Activated T-cell treated with anti-CD3 and anti-CD28 coated beads, Interleukin-2, amount 50 U/mL, for 72 hours (primary cell): ENCODE measurements around the gene NDC1. TPM values are rescaled to one million over a fixed set of nuclear protein-coding genes. Genes with fewer than 3 reads are reported as not detected.
"Not testable (repeated sequence)": the region's sequence is repeated elsewhere in the genome, so short reads cannot be mapped to it uniquely, and the experiment has no call there.

Source experiments
- ATAC-seq, 2 donors: fragments of 150-1000 bp; cut with Tn5 transposase; replicated peaks in 1 of 2; 2 replicates each; pipeline ENCODE4 v1.10.0; 2021; ENCODE audit warnings: moderate library complexity in 2 of 2, mild to moderate bottlenecking in 1 of 2
- DNase-seq, 2 donors: peaks; one replicate each; pipeline ENCODE4 v3.0.0; 2021 to 2022; ENCODE audit warnings: mixed read lengths in 1 of 2
- H3K27ac Mint-ChIP-seq: one replicate; pipeline ENCODE4 v1.8.0; 2022; ENCODE audit warnings: mild to moderate bottlenecking, moderate library complexity, mixed read lengths
- H3K27me3 Mint-ChIP-seq: one replicate; pipeline ENCODE4 v1.8.0; 2022; ENCODE audit warnings: low read depth, mixed read lengths
- H3K36me3 Mint-ChIP-seq, 2 donors: one replicate each; pipeline ENCODE4 v1.8.0; 2022; ENCODE audit warnings: mixed read lengths in 2 of 2, mild to moderate bottlenecking in 1 of 2; ENCODE audit not compliant: insufficient read depth in 2 of 2
- H3K4me1 Mint-ChIP-seq: one replicate; pipeline ENCODE4 v1.8.0; 2022; ENCODE audit warnings: low read depth, mixed read lengths
- H3K4me3 Mint-ChIP-seq, 2 donors: one replicate each; pipeline ENCODE4 v1.8.0; 2022; ENCODE audit warnings: mild to moderate bottlenecking in 2 of 2, mixed read lengths in 2 of 2, moderate library complexity in 2 of 2
- H3K9me3 Mint-ChIP-seq, 2 donors: one replicate each; pipeline ENCODE4 v1.8.0; 2022; ENCODE audit warnings: mixed read lengths in 2 of 2
- total RNA-seq, 2 donors: library from RNA; stranded (reverse); gene quantifications; one replicate each; pipeline ENCODE4 v1.2.3, GENCODE V29; 2022

Gene NDC1
- total RNA-seq, 2 donors from 2014 or later = 17.1 to 22.8 TPM

DNA sequence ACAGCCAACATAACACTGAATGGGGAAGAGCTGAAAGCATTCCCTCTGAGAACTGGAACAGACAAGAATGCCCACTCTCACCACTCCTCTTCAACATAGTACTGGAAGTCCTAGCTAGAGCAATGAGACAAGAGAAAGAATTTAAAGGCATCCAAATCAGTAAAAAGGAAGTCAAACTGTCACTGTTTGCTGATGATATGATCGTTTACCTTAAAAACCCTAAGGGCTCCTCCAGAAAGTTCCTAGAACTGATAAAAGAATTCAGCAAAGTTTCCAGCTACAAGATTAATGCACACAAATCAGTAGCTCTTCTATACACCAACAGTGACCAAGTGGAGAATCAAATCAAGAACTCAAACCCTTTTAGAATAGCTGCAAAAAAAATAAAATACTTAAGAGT, 22.6 kb downstream of the NDC1 start:
- H3K36me3 Mint-ChIP-seq = peaks cover 16 to 50% of the 10 kb centered on the region in 2 donors
- DNase-seq, H3K27ac Mint-ChIP-seq: not testable (repeated sequence)

DNA sequence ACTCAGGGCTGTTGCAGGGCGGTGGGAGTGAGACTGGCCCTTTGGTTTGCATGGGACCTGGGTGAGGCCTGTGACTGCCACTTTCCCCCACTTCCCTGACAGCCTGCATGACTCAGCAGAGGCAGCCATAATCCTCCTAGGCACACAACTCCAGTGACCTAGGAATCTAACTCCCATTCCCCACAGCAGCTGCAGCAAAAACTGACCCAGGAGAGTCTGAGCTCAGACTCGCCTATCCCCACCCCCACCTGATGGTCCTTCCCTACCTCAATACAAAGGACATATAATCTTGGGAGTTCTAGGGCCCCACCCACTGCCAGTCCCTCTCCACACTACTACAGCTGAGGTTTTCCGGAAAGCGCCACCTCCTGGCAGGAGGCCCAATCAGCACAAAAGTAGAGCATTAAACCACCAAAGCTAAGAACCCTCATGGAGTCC, 26.7 kb downstream of the NDC1 start:
- Mint-ChIP-seq H3K27me3 (no peaks in the 10 kb centered on the region), H3K4me1 (peaks cover 13% of the 10 kb centered on the region), H3K27ac (no peak overlapping the region), H3K36me3 (peaks cover 11 to 32% of the 10 kb centered on the region in 2 donors), H3K4me3 (no peak overlapping the region), H3K9me3 (no peaks in the 10 kb centered on the region)
- ATAC-seq (no peak), DNase-seq (peak; percentile 8 to 22)

More for the DNA sequence above, 22.6 kb downstream of the NDC1 start:
- not testable (repeated sequence) for H3K9me3 Mint-ChIP-seq, H3K4me3 Mint-ChIP-seq, ATAC-seq, H3K27me3 Mint-ChIP-seq
- peaks cover 16% of the 10 kb centered on the region for H3K4me1 Mint-ChIP-seq

GRCh38 chr1:53810497-53810896, 27.6 kb downstream of the NDC1 start:
- Mint-ChIP-seq H3K27ac (peak overlapping the region; percentile 51), H3K36me3 (peaks cover 10 to 28% of the 10 kb centered on the region in 2 donors), H3K4me3 (no peak overlapping the region)

GRCh38 chr1:53810007-53810406, 28.1 kb downstream of the NDC1 start:
- H3K36me3 Mint-ChIP-seq = peaks cover 10 to 28% of the 10 kb centered on the region in 2 donors

More at GRCh38 chr1:53810497-53810896, 27.6 kb downstream of the NDC1 start:
- DNase-seq = no peak
- Mint-ChIP-seq H3K4me1 (peaks cover 13% of the 10 kb centered on the region), H3K27me3 (no peaks in the 10 kb centered on the region), H3K9me3 (no peaks in the 10 kb centered on the region)
- ATAC-seq = no peak

DNA sequence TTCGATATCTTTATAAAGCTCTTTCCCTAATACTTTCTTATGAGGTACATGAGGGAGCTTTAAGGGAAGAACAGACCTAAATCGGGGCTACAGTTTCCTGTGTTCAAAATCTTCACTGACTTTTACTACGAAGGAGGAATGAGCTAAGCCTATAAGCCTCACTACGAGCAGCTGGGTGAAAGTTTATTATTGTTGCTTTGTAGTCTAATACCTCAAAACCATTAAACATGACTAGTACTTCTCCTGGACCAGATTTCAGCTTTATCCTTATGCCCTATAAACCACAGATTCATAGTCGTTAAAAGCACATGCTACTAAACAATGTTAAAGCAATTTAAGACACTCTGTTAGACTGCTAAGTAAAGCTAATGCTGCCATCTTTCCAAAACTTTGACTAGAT, 30.2 kb downstream of the NDC1 start:
- no peaks in the 10 kb centered on the region for H3K9me3 Mint-ChIP-seq
- no peak overlapping the region for H3K27ac Mint-ChIP-seq
- no peak overlapping the region for H3K4me3 Mint-ChIP-seq
- H3K36me3 Mint-ChIP-seq = peaks cover 1 to 19% of the 10 kb centered on the region in 2 donors
- no peaks in the 10 kb centered on the region for H3K27me3 Mint-ChIP-seq
- ATAC-seq (no peak), DNase-seq (no peak)
- H3K4me1 Mint-ChIP-seq = peaks cover 7% of the 10 kb centered on the region

More at GRCh38 chr1:53810007-53810406, 28.1 kb downstream of the NDC1 start:
- peaks cover 13% of the 10 kb centered on the region for H3K4me1 Mint-ChIP-seq
- no peaks in the 10 kb centered on the region for H3K9me3 Mint-ChIP-seq
- ATAC-seq (no peak), DNase-seq (no peak)
- no peak overlapping the region for H3K4me3 Mint-ChIP-seq
- H3K27me3 Mint-ChIP-seq = no peaks in the 10 kb centered on the region
- H3K27ac Mint-ChIP-seq = peak overlapping the region; percentile 51

DNA sequence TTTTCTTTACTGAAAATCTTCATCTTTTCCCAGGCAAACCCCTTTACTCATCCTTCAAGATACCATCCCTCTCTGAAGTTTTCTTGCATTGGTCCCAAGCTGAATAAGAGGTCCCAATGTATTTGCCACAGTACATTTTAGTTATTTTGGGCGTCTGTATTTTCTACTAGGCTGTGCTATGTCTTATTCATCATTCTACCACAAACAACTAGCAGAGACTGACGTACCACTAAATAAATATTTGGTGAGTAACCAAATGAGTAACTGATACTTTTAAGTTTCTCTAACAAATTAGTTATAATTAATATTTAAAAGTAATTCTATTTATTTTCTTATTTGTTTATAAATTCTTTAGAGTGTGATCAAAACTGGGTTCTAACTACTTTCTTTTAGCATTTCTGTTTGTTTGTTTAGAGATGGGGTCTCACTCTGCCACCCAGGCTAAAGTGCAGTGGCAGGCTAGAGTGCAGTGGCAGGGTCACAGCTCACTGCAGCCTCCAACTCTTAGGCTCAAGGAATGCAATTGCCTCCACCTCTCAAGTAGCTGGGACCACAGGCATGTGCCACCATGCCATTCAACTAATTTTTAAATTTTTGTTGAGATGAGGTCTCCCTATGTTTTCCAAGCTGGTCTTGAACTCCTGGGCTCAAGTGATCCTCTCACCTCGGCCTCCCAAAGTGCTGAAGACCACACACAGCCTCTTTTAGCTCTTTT, 33.1 kb downstream of the NDC1 start:
- Mint-ChIP-seq H3K36me3 (peaks cover 1 to 13% of the 10 kb centered on the region in 2 donors), H3K9me3 (no peaks in the 10 kb centered on the region), H3K4me1 (no peaks in the 10 kb centered on the region), H3K27ac (no peak overlapping the region), H3K4me3 (no peak overlapping the region), H3K27me3 (no peaks in the 10 kb centered on the region)
- DNase-seq (no peak), ATAC-seq (no peak)

- H3K9me3 Mint-ChIP-seq = no peaks in the 10 kb centered on the region
- H3K4me3 Mint-ChIP-seq = no peak overlapping the region
- H3K27me3 Mint-ChIP-seq = no peaks in the 10 kb centered on the region
- peaks cover 1 to 14% of the 10 kb centered on the region in 2 donors for H3K36me3 Mint-ChIP-seq
- H3K27ac Mint-ChIP-seq = no peak overlapping the region
- H3K4me1 Mint-ChIP-seq = no peaks in the 10 kb centered on the region
- ATAC-seq (no peak), DNase-seq (no peak)
Measured at GRCh38 chr1:53804181-53804580, 33.9 kb downstream of the NDC1 start.

DNA sequence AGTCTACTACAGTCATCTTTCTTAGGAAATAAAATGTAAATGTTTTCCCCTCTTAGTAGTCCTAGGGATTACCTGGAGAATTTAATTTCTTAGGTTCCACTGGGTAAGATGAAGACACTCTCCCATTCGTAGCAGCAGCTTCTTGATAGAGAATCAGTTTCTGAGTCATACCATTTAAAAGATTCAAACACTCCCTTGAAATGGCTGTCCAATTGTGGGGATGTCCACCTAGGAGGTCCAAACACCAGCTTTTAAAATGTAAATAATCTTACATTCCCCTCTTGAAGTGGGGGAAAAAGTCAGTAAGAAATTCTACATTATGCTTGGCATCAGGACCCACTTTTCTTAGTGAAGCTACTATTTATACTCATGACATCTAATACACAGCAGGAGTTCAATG, 37.5 kb downstream of the NDC1 start:
- Mint-ChIP-seq H3K9me3 (no peaks in the 10 kb centered on the region), H3K27me3 (no peaks in the 10 kb centered on the region), H3K36me3 (peaks cover 7 to 27% of the 10 kb centered on the region in 2 donors), H3K27ac (no peak overlapping the region), H3K4me1 (no peaks in the 10 kb centered on the region), H3K4me3 (no peak overlapping the region)
- no peak for DNase-seq
- no peak for ATAC-seq

- H3K36me3 Mint-ChIP-seq = peaks cover 13 to 30% of the 10 kb centered on the region in 2 donors
Measured at GRCh38 chr1:53799141-53799540, 39.0 kb downstream of the NDC1 start.

GRCh38 chr1:53792806-53793205, 45.3 kb downstream of the NDC1 start:
- Mint-ChIP-seq H3K27me3 (no peaks in the 10 kb centered on the region), H3K9me3 (no peaks in the 10 kb centered on the region), H3K4me3 (no peak overlapping the region), H3K36me3 (peaks cover 15 to 36% of the 10 kb centered on the region in 2 donors), H3K27ac (no peak overlapping the region), H3K4me1 (no peaks in the 10 kb centered on the region)
- ATAC-seq (no peak), DNase-seq (no peak)

More at GRCh38 chr1:53799141-53799540, 39.0 kb downstream of the NDC1 start:
- no peaks in the 10 kb centered on the region for H3K27me3 Mint-ChIP-seq
- H3K4me1 Mint-ChIP-seq = no peaks in the 10 kb centered on the region
- no peaks in the 10 kb centered on the region for H3K9me3 Mint-ChIP-seq
- DNase-seq (no peak), ATAC-seq (no peak)
- no peak overlapping the region for H3K27ac Mint-ChIP-seq
- no peak overlapping the region for H3K4me3 Mint-ChIP-seq

GRCh38 chr1:53787655-53788054, 50.4 kb downstream of the NDC1 start:
- ATAC-seq (no peak), DNase-seq (no peak)
- Mint-ChIP-seq H3K9me3 (no peaks in the 10 kb centered on the region), H3K27ac (no peak overlapping the region), H3K4me1 (peaks cover 10% of the 10 kb centered on the region), H3K36me3 (peaks cover 1 to 35% of the 10 kb centered on the region in 2 donors), H3K27me3 (no peaks in the 10 kb centered on the region), H3K4me3 (no peak overlapping the region)

- DNase-seq = peak; percentile 28 to 35
- H3K27me3 Mint-ChIP-seq = no peaks in the 10 kb centered on the region
- no peak overlapping the region for H3K4me3 Mint-ChIP-seq
- peak; percentile 100 for ATAC-seq
- peaks cover 10% of the 10 kb centered on the region for H3K4me1 Mint-ChIP-seq
- H3K9me3 Mint-ChIP-seq = no peaks in the 10 kb centered on the region
- H3K36me3 Mint-ChIP-seq = peaks cover 2 to 28% of the 10 kb centered on the region in 2 donors
- H3K27ac Mint-ChIP-seq = peak overlapping the region; percentile 1
Measured at GRCh38 chr1:53783056-53783455, 55.0 kb downstream of the NDC1 start.

GRCh38 chr1:53781654-53782053, 56.4 kb downstream of the NDC1 start:
- peaks cover 5 to 18% of the 10 kb centered on the region in 2 donors for H3K36me3 Mint-ChIP-seq
- no peak overlapping the region for H3K27ac Mint-ChIP-seq

DNA sequence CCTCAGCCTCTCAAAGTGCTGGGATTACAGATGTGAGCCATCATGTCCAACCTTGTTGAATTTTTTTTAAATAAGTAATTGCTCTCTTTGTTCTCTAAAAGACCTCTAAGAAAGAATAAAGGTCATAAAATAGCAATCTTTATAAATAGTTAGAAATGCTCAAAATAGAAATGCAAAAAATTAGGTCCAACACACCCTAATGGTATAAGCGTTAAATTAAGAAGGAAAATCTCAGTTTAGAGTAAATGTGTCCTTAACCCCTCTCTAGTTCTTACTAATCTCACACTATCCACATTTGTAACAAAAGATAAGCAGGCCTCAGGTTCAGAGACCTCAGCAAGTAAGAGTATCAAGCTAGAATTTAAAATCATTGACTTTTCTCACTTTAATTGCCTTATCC, 60.8 kb downstream of the NDC1 start:
- DNase-seq (no peak), ATAC-seq (no peak)
- no peaks in the 10 kb centered on the region for H3K27me3 Mint-ChIP-seq
- H3K27ac Mint-ChIP-seq = no peak overlapping the region
- no peak overlapping the region for H3K4me3 Mint-ChIP-seq
- H3K36me3 Mint-ChIP-seq = peaks cover 5 to 14% of the 10 kb centered on the region in 2 donors
- H3K4me1 Mint-ChIP-seq = no peaks in the 10 kb centered on the region
- no peaks in the 10 kb centered on the region for H3K9me3 Mint-ChIP-seq

More at GRCh38 chr1:53781654-53782053, 56.4 kb downstream of the NDC1 start:
- Mint-ChIP-seq H3K4me3 (no peak overlapping the region), H3K27me3 (no peaks in the 10 kb centered on the region), H3K9me3 (no peaks in the 10 kb centered on the region), H3K4me1 (peaks cover 10% of the 10 kb centered on the region)
- DNase-seq = no peak
- ATAC-seq = no peak
